OCI-M2 (cell line): Measurements from ENCODE around the gene ADARB2.
"Not testable (repeated sequence)": the region's sequence is repeated elsewhere in the genome, so short reads cannot be mapped to it uniquely, and the experiment has no call there.

Source experiments
- DNase-seq: peaks from one replicate; lab custom pipeline; 2025; ENCODE audit not compliant: unreplicated experiment; lab: John Stamatoyannopoulos, UW

The ADARB2 gene

GRCh38 chr10:1169186-1169885 lies 568.0 kb downstream of the ADARB2 start:
- no peak for DNase-seq

GRCh38 chr10:1168763-1169162 lies 568.6 kb downstream of the ADARB2 start:
- no peak for DNase-seq

- no peak for DNase-seq
Observed at GRCh38 chr10:1166828-1167275, 570.5 kb downstream of the ADARB2 start.

GRCh38 chr10:1166101-1166827 lies 571.1 kb downstream of the ADARB2 start:
- no peak for DNase-seq

GRCh38 chr10:1163831-1164230 lies 573.5 kb downstream of the ADARB2 start:
- no peak for DNase-seq

- no peak for DNase-seq
Observed at GRCh38 chr10:1163204-1163660, 574.1 kb downstream of the ADARB2 start.

- no peak for DNase-seq
Observed at GRCh38 chr10:1162481-1163203, 574.7 kb downstream of the ADARB2 start.

- not testable (repeated sequence) for DNase-seq
Observed at GRCh38 chr10:1161315-1161673, 576.0 kb downstream of the ADARB2 start.

- DNase-seq, result no peak
Observed at GRCh38 chr10:1160561-1161314, 576.6 kb downstream of the ADARB2 start.

- DNase-seq, result no peak
Observed at GRCh38 chr10:1159131-1160061, 577.9 kb downstream of the ADARB2 start.

GRCh38 chr10:1158536-1158935 lies 578.8 kb downstream of the ADARB2 start:
- not testable (repeated sequence) for DNase-seq

GRCh38 chr10:1158066-1158465 lies 579.3 kb downstream of the ADARB2 start:
- DNase-seq, result no peak

- no peak for DNase-seq
Observed at GRCh38 chr10:1157615-1157933, 579.8 kb downstream of the ADARB2 start.

GRCh38 chr10:1156921-1157614 lies 580.3 kb downstream of the ADARB2 start:
- DNase-seq, result no peak

GRCh38 chr10:1156616-1156886 lies 580.8 kb downstream of the ADARB2 start:
- DNase-seq, result no peak

- DNase-seq, result no peak
Observed at GRCh38 chr10:1155791-1156615, 581.3 kb downstream of the ADARB2 start.

- no peak for DNase-seq
Observed at GRCh38 chr10:1154531-1155295, 582.6 kb downstream of the ADARB2 start.

- DNase-seq, result no peak
Observed at GRCh38 chr10:1153805-1154351, 583.4 kb downstream of the ADARB2 start.
